Astrocyte (in vitro differentiated cells and primary cell): Measurements from ENCODE around the gene MAGED2. TPM values are rescaled to one million over a fixed set of nuclear protein-coding genes. Genes with fewer than 3 reads are reported as not detected.

Experiments
- DNase-seq: peaks from one replicate; pipeline ENCODE4 v3.0.0-alpha.2; 2010; ENCODE audit warnings: low read depth
- FAIRE-seq: peaks from 2 replicates; lab custom pipeline; 2011; peaks lifted over from hg19 to GRCh38; lab: Jason Lieb, UNC
- H2AFZ ChIP-seq: 2 replicates; pipeline ENCODE4 v1.6.0; 2012; ENCODE audit warnings: low read depth, low read length, inconsistent platforms
- H3K27ac ChIP-seq: 2 replicates; pipeline ENCODE4 v1.5.1; 2011; ENCODE audit warnings: low read depth, low read length, inconsistent platforms
- H3K27me3 ChIP-seq: 2 replicates; pipeline ENCODE4 v1.6.0; 2011; ENCODE audit warnings: low read length, inconsistent platforms; ENCODE audit not compliant: insufficient read depth
- H3K36me3 ChIP-seq: 2 replicates; pipeline ENCODE4 v1.5.1; 2011; ENCODE audit warnings: low read length, inconsistent platforms; ENCODE audit not compliant: insufficient read depth
- H3K4me1 ChIP-seq: 2 replicates; pipeline ENCODE4 v1.5.1; 2011; ENCODE audit warnings: low read length, inconsistent platforms; ENCODE audit not compliant: insufficient read depth
- H3K4me2 ChIP-seq: 2 replicates; pipeline ENCODE4 v1.6.0; 2012; ENCODE audit warnings: low read length, inconsistent platforms
- H3K4me3 ChIP-seq: 2 replicates; pipeline ENCODE4 v1.5.1; 2011; ENCODE audit warnings: low read depth, mild to moderate bottlenecking, low read length, inconsistent platforms; ENCODE audit not compliant: insufficient read depth
- H3K79me2 ChIP-seq: 2 replicates; pipeline ENCODE4 v1.6.0; 2012; ENCODE audit warnings: mild to moderate bottlenecking, low read length, inconsistent platforms; ENCODE audit not compliant: insufficient read depth
- H3K9ac ChIP-seq: 2 replicates; pipeline ENCODE4 v1.6.0; 2012; ENCODE audit warnings: mild to moderate bottlenecking, low read length, inconsistent platforms
- H3K9me3 ChIP-seq: 2 replicates; pipeline ENCODE4 v1.5.1; 2012; ENCODE audit warnings: low read depth, mild to moderate bottlenecking, low read length, inconsistent platforms; ENCODE audit not compliant: insufficient read depth
- H4K20me1 ChIP-seq: 2 replicates; pipeline ENCODE4 v1.6.0; 2012; ENCODE audit warnings: low read length, inconsistent platforms; ENCODE audit not compliant: insufficient read depth
- H3K27ac Mint-ChIP-seq: one replicate; pipeline ENCODE4 v1.8.0; 2021; ENCODE audit warnings: mild to moderate bottlenecking, mixed read lengths; ENCODE audit not compliant: unreplicated experiment
- H3K27me3 Mint-ChIP-seq: one replicate; pipeline ENCODE4 v1.8.0; 2021; ENCODE audit warnings: low read depth, mixed read lengths; ENCODE audit not compliant: unreplicated experiment
- H3K36me3 Mint-ChIP-seq: one replicate; pipeline ENCODE4 v1.8.0; 2021; ENCODE audit warnings: low read depth, mixed read lengths; ENCODE audit not compliant: unreplicated experiment
- H3K4me1 Mint-ChIP-seq: one replicate; pipeline ENCODE4 v1.8.0; 2021; ENCODE audit warnings: low read depth, mixed read lengths; ENCODE audit not compliant: unreplicated experiment
- H3K4me3 Mint-ChIP-seq: one replicate; pipeline ENCODE4 v1.8.0; 2021; ENCODE audit warnings: mild to moderate bottlenecking, moderate library complexity, mixed read lengths; ENCODE audit not compliant: unreplicated experiment
- H3K9me3 Mint-ChIP-seq: one replicate; pipeline ENCODE4 v1.8.0; 2021; ENCODE audit warnings: mild to moderate bottlenecking, mixed read lengths; ENCODE audit not compliant: unreplicated experiment
- CTCF ChIP-seq: IDR thresholded peaks from 2 replicates; pipeline ENCODE4 v1.5.1; 2011; ENCODE audit warnings: low read depth, mild to moderate bottlenecking, inconsistent platforms, low read length, moderate library complexity; ENCODE audit not compliant: insufficient read depth
- EZH2 ChIP-seq: IDR thresholded peaks from 2 replicates; pipeline ENCODE4 v1.6.1; 2012; ENCODE audit warnings: mild to moderate bottlenecking, low read length, inconsistent platforms; ENCODE audit not compliant: insufficient read depth
- total RNA-seq: library from RNA; stranded (reverse); gene quantifications from 2 replicates; pipeline ENCODE4 v1.2.1, GENCODE V29; 2021

MAGED2 gene
- total RNA-seq, 1 donor from 2014 or later: 498 TPM

- Histone ChIP-seq H4K20me1 (peaks cover 51% of the 10 kb centered on the region), H3K4me3 (no peak overlapping the region), H3K9ac (no peak overlapping the region), H3K27ac (no peak overlapping the region), H2AFZ (no peak overlapping the region), H3K79me2 (peaks cover 32% of the 10 kb centered on the region), H3K36me3 (peaks cover 22% of the 10 kb centered on the region), H3K4me2 (peak overlapping the region; percentile 97), H3K4me1 (peaks cover 18% of the 10 kb centered on the region), H3K27me3 (no peaks in the 10 kb centered on the region), H3K9me3 (no peaks in the 10 kb centered on the region)
- H3K9me3 Mint-ChIP-seq: peaks cover 1% of the 10 kb centered on the region
- no peak overlapping the region for H3K27ac Mint-ChIP-seq
- no peak for TF ChIP-seq CTCF
- TF ChIP-seq EZH2: no peak
- no peak for DNase-seq
- peak overlapping the region; percentile 67 for H3K4me3 Mint-ChIP-seq
- no peaks in the 10 kb centered on the region for H3K27me3 Mint-ChIP-seq
- H3K36me3 Mint-ChIP-seq: peaks cover 18% of the 10 kb centered on the region
- peaks cover 18% of the 10 kb centered on the region for H3K4me1 Mint-ChIP-seq
- FAIRE-seq: peak; percentile 58
Observed at GRCh38 chrX:54811301-54811885, 3.8 kb downstream of the MAGED2 start.

GRCh38 chrX:54812306-54812705 lies 4.8 kb downstream of the MAGED2 start:
- H3K27ac ChIP-seq: no peak overlapping the region
- H2AFZ ChIP-seq: no peak overlapping the region
- peaks cover 1% of the 10 kb centered on the region for H3K9me3 Mint-ChIP-seq
- H3K79me2 ChIP-seq: peaks cover 32% of the 10 kb centered on the region
- peaks cover 18% of the 10 kb centered on the region for H3K4me1 ChIP-seq
- H3K36me3 Mint-ChIP-seq: peaks cover 19% of the 10 kb centered on the region
- H3K4me2 ChIP-seq: no peak overlapping the region
- peaks cover 51% of the 10 kb centered on the region for H4K20me1 ChIP-seq
- H3K27me3 Mint-ChIP-seq: no peaks in the 10 kb centered on the region
- no peak overlapping the region for H3K27ac Mint-ChIP-seq
- DNase-seq (no peak), FAIRE-seq (no peak)
- H3K4me3 Mint-ChIP-seq: peak overlapping the region; percentile 20
- H3K9me3 ChIP-seq: no peaks in the 10 kb centered on the region
- TF ChIP-seq EZH2: no peak
- no peak overlapping the region for H3K4me3 ChIP-seq
- H3K4me1 Mint-ChIP-seq: peaks cover 18% of the 10 kb centered on the region
- no peaks in the 10 kb centered on the region for H3K27me3 ChIP-seq
- peaks cover 22% of the 10 kb centered on the region for H3K36me3 ChIP-seq
- no peak overlapping the region for H3K9ac ChIP-seq

GRCh38 chrX:54817220-54817820 lies 9.8 kb downstream of the MAGED2 start:
- Mint-ChIP-seq H3K4me1 (peaks cover 5% of the 10 kb centered on the region), H3K27me3 (no peaks in the 10 kb centered on the region), H3K36me3 (peaks cover 16% of the 10 kb centered on the region), H3K9me3 (peaks cover 1% of the 10 kb centered on the region), H3K4me3 (peak overlapping the region; percentile 27), H3K27ac (peak overlapping the region; percentile 69)
- H3K9ac ChIP-seq: no peak overlapping the region
- peak; percentile 93 for FAIRE-seq
- no peak overlapping the region for H2AFZ ChIP-seq
- peaks cover 15% of the 10 kb centered on the region for H3K36me3 ChIP-seq
- H3K79me2 ChIP-seq: no peaks in the 10 kb centered on the region
- no peak overlapping the region for H3K4me2 ChIP-seq
- no peak overlapping the region for H3K4me3 ChIP-seq
- no peaks in the 10 kb centered on the region for H3K27me3 ChIP-seq
- H4K20me1 ChIP-seq: peaks cover 29% of the 10 kb centered on the region
- H3K4me1 ChIP-seq: no peaks in the 10 kb centered on the region
- no peaks in the 10 kb centered on the region for H3K9me3 ChIP-seq
- no peak for DNase-seq
- H3K27ac ChIP-seq: no peak overlapping the region
- no peak for TF ChIP-seq CTCF
- TF ChIP-seq EZH2: no peak
